Neuronal stem cell (in vitro differentiated cells): ENCODE measurements around the gene ATP2C2.

Experiments used
- DNase-seq: peaks from one replicate; pipeline ENCODE4 v3.0.0-alpha.2; 2013; ENCODE audit warnings: low spot score
- H2AFZ ChIP-seq: one replicate; pipeline ENCODE4 v1.6.1; 2013; ENCODE audit warnings: mild to moderate bottlenecking, low read length, inconsistent platforms
- H2AK5ac ChIP-seq: 2 replicates; pipeline ENCODE4 v1.6.1; 2013; ENCODE audit warnings: low read depth, mild to moderate bottlenecking, inconsistent platforms, low read length, moderate library complexity, mixed read lengths
- H2BK120ac ChIP-seq: 2 replicates; pipeline ENCODE4 v1.6.1; 2013; ENCODE audit warnings: low read depth, mild to moderate bottlenecking, inconsistent platforms, low read length, moderate library complexity, mixed read lengths
- H2BK12ac ChIP-seq: one replicate; pipeline ENCODE4 v1.6.1; 2013; ENCODE audit warnings: low read length, inconsistent platforms
- H2BK15ac ChIP-seq: 2 replicates; pipeline ENCODE4 v1.6.1; 2013; ENCODE audit warnings: mild to moderate bottlenecking, low read length, inconsistent platforms, mixed read lengths
- H2BK5ac ChIP-seq: one replicate; pipeline ENCODE4 v1.6.1; 2013; ENCODE audit warnings: inconsistent platforms, mild to moderate bottlenecking, low read length, moderate library complexity
- H3K14ac ChIP-seq: one replicate; pipeline ENCODE4 v1.6.1; 2013; ENCODE audit warnings: low read length, inconsistent platforms
- H3K18ac ChIP-seq: 2 replicates; pipeline ENCODE4 v1.6.1; 2013; ENCODE audit warnings: low read length, inconsistent platforms
- H3K23ac ChIP-seq: 2 replicates; pipeline ENCODE4 v1.6.1; 2013; ENCODE audit warnings: low read depth, mild to moderate bottlenecking, mixed read lengths, low read length, inconsistent platforms; ENCODE audit not compliant: poor library complexity
- H3K27ac ChIP-seq: replicated peaks from 3 replicates; pipeline ENCODE4 v1.5.1; 2013; ENCODE audit warnings: low read length, inconsistent platforms
- H3K27me3 ChIP-seq, 3 experiments: 2 replicates each; pipeline ENCODE4 v1.6.1; 2013; ENCODE audit warnings: low read length in 3 of 3, mild to moderate bottlenecking in 2 of 3, inconsistent platforms in 1 of 3, low read depth in 1 of 3, mixed read lengths in 1 of 3, moderate library complexity in 1 of 3; ENCODE audit not compliant: control insufficient read depth in 3 of 3, insufficient read depth in 3 of 3
- H3K36me3 ChIP-seq, 2 donors: replicated peaks in 1 of 2; 2 replicates each; pipeline ENCODE4 v1.6.1; 2013; ENCODE audit warnings: low read length in 2 of 2; ENCODE audit not compliant: control insufficient read depth in 2 of 2, insufficient read depth in 2 of 2
- H3K4ac ChIP-seq: 2 replicates; pipeline ENCODE4 v1.6.1; 2013; ENCODE audit warnings: inconsistent platforms, mild to moderate bottlenecking, low read length, moderate library complexity
- H3K4me1 ChIP-seq, 2 donors: 1 replicate in 1 of 2; 2 replicates in 1 of 2; pipeline ENCODE4 v1.6.1; 2013; ENCODE audit warnings: low read length in 2 of 2, low read depth in 1 of 2; ENCODE audit not compliant: control insufficient read depth in 2 of 2, insufficient read depth in 1 of 2
- H3K4me2 ChIP-seq: one replicate; pipeline ENCODE4 v1.6.1; 2013; ENCODE audit warnings: mild to moderate bottlenecking, low read length, inconsistent platforms; ENCODE audit not compliant: insufficient read depth, poor library complexity, severe bottlenecking
- H3K4me3 ChIP-seq, 2 donors: 2 replicates each; pipeline ENCODE4 v1.5.1; 2013; ENCODE audit warnings: low read length in 2 of 2, mild to moderate bottlenecking in 2 of 2, inconsistent platforms in 1 of 2, moderate library complexity in 1 of 2
- H3K79me1 ChIP-seq: one replicate; pipeline ENCODE4 v1.6.1; 2013; ENCODE audit warnings: low read depth, mild to moderate bottlenecking, inconsistent platforms, low read length, moderate library complexity
- H3K9ac ChIP-seq: one replicate; pipeline ENCODE4 v1.6.1; 2013; ENCODE audit warnings: mild to moderate bottlenecking, low read depth, low read length, inconsistent platforms; ENCODE audit not compliant: poor library complexity
- H3K9me3 ChIP-seq, 2 donors: replicated peaks in 1 of 2; 2 replicates each; pipeline versions ENCODE3 to v1.6.1; 2013; ENCODE audit warnings: low read length in 2 of 2, mild to moderate bottlenecking in 2 of 2, inconsistent platforms in 1 of 2, low read depth in 1 of 2, mixed read lengths in 1 of 2, moderate library complexity in 1 of 2; ENCODE audit not compliant: control insufficient read depth in 2 of 2, insufficient read depth in 1 of 2
- H4K8ac ChIP-seq: one replicate; pipeline ENCODE4 v1.6.1; 2013; ENCODE audit warnings: low read depth, mild to moderate bottlenecking, inconsistent platforms, low read length, moderate library complexity
- H4K91ac ChIP-seq: one replicate; pipeline ENCODE4 v1.6.1; 2013; ENCODE audit warnings: low read length, low read depth, mild to moderate bottlenecking, inconsistent platforms; ENCODE audit not compliant: poor library complexity
- WGBS, 2 donors: extraction: QIAGEN DNeasy Blood & Tissue Kit; methylation state at CpG; one replicate each; pipeline ENCODE4 v1.1.7; 2013; ENCODE audit warnings: missing lambda C conversion rate in 2 of 2, mixed read lengths in 1 of 2; ENCODE audit not compliant: insufficient read length in 2 of 2, insufficient replicate concordance in 1 of 2; ENCODE audit errors: extremely low coverage in 2 of 2; 5-methylcytosine and 5-hydroxymethylcytosine counted together

Gene ATP2C2

GRCh38 chr16:84444476-84444875 lies 76.1 kb downstream of the ATP2C2 start:
- H3K79me1 ChIP-seq = no peaks in the 10 kb centered on the region
- H3K23ac ChIP-seq = no peak overlapping the region
- H2BK12ac ChIP-seq = no peak overlapping the region
- no peak overlapping the region for H4K8ac ChIP-seq
- no peak overlapping the region for H2AFZ ChIP-seq
- no peak overlapping the region for H2BK15ac ChIP-seq
- no peak overlapping the region for H3K27ac ChIP-seq
- no peak overlapping the region for H3K9ac ChIP-seq
- no peak overlapping the region for H2BK5ac ChIP-seq
- peaks cover 0 to 9% (median 0%) of the 10 kb centered on the region in 3 experiments for H3K27me3 ChIP-seq
- no peak overlapping the region for H3K4ac ChIP-seq
- H2BK120ac ChIP-seq = no peak overlapping the region
- no peak overlapping the region for H3K4me3 ChIP-seq
- H3K4me2 ChIP-seq = no peak overlapping the region
- H3K14ac ChIP-seq = peak overlapping the region; percentile 31
- DNase-seq = no peak
- peak overlapping the region; percentile 18 for H2AK5ac ChIP-seq
- peaks cover 0 to 12% of the 10 kb centered on the region in 2 donors for H3K4me1 ChIP-seq
- no peak overlapping the region for H4K91ac ChIP-seq
- H3K36me3 ChIP-seq = no peaks in the 10 kb centered on the region
- WGBS, 2 donors = no CpG with 5 or more reads among the region's 8 CpGs
- no peaks in the 10 kb centered on the region for H3K9me3 ChIP-seq
- H3K18ac ChIP-seq = no peak overlapping the region

GRCh38 chr16:84446084-84446483 lies 77.7 kb downstream of the ATP2C2 start:
- DNase-seq = no peak
- Histone ChIP-seq H2AFZ (no peak overlapping the region), H3K36me3 (no peaks in the 10 kb centered on the region), H3K14ac (no peak overlapping the region), H4K8ac (no peak overlapping the region), H4K91ac (no peak overlapping the region), H2BK120ac (no peak overlapping the region), H3K4me1 (peaks cover 0 to 12% of the 10 kb centered on the region in 2 donors), H3K27ac (no peak overlapping the region), H3K79me1 (no peaks in the 10 kb centered on the region), H3K9ac (no peak overlapping the region), H3K9me3 (no peaks in the 10 kb centered on the region), H3K18ac (no peak overlapping the region), H3K4me3 (no peak overlapping the region), H2BK5ac (no peak overlapping the region), H3K23ac (no peak overlapping the region), H2AK5ac (no peak overlapping the region), H3K27me3 (peaks cover 0 to 9% (median 0%) of the 10 kb centered on the region in 3 experiments), H3K4me2 (no peak overlapping the region), H3K4ac (no peak overlapping the region), H2BK12ac (no peak overlapping the region), H2BK15ac (no peak overlapping the region)
- WGBS, 2 donors = no CpG with 5 or more reads among the region's 4 CpGs

- Histone ChIP-seq H4K91ac (no peak overlapping the region), H3K4ac (no peak overlapping the region), H3K9ac (no peak overlapping the region), H3K79me1 (no peaks in the 10 kb centered on the region), H3K36me3 (no peaks in the 10 kb centered on the region), H2AFZ (no peak overlapping the region), H3K14ac (no peak overlapping the region), H2BK12ac (no peak overlapping the region), H2BK120ac (no peak overlapping the region), H3K27ac (no peak overlapping the region), H2BK15ac (no peak overlapping the region), H2BK5ac (no peak overlapping the region), H3K4me1 (peaks cover 0 to 12% of the 10 kb centered on the region in 2 donors), H3K4me3 (no peak overlapping the region), H3K9me3 (no peaks in the 10 kb centered on the region), H3K23ac (no peak overlapping the region), H4K8ac (no peak overlapping the region), H3K18ac (no peak overlapping the region), H3K27me3 (peaks cover 0 to 9% (median 0%) of the 10 kb centered on the region in 3 experiments), H2AK5ac (no peak overlapping the region), H3K4me2 (no peak overlapping the region)
- no CpG with 5 or more reads among the region's 14 CpGs for whole genome bisulfite sequencing, 2 donors
- no peak for DNase-seq
These were observed 78.5 kb downstream of the ATP2C2 start for GRCh38 chr16:84446596-84447392.

- Histone ChIP-seq H2AFZ (no peak overlapping the region), H3K79me1 (no peaks in the 10 kb centered on the region), H3K9me3 (no peaks in the 10 kb centered on the region), H3K4me2 (no peak overlapping the region), H3K23ac (no peak overlapping the region), H2BK5ac (no peak overlapping the region), H2BK120ac (no peak overlapping the region), H4K91ac (no peak overlapping the region), H2BK15ac (no peak overlapping the region), H4K8ac (no peak overlapping the region), H3K18ac (no peak overlapping the region), H3K36me3 (no peaks in the 10 kb centered on the region), H3K9ac (no peak overlapping the region), H2AK5ac (no peak overlapping the region), H2BK12ac (no peak overlapping the region), H3K4me3 (no peak overlapping the region), H3K4ac (no peak overlapping the region), H3K27ac (no peak overlapping the region), H3K27me3 (peaks cover 0 to 2% (median 0%) of the 10 kb centered on the region in 3 experiments), H3K14ac (no peak overlapping the region), H3K4me1 (peaks cover 0 to 8% of the 10 kb centered on the region in 2 donors)
- no CpG with 5 or more reads among the region's 10 CpGs for WGBS, 2 donors
- DNase-seq = no peak
These were observed 80.1 kb downstream of the ATP2C2 start for GRCh38 chr16:84448444-84448843.
